Stimulated activated memory B cell treated with anti-CD40 and anti-IgM and Interleukin-4, amounts not matched to agents 10 μg/mL and 1 μg/mL and 100 μg/mL, for 72 hours (primary cell): ENCODE results near the gene SLC10A1.
"Not testable (repeated sequence)": the region's sequence is repeated elsewhere in the genome, so short reads cannot be mapped to it uniquely, and the experiment has no call there.

Source experiments
- ATAC-seq: fragments of 150-1000 bp; cut with Tn5 transposase; 2 replicates; pipeline ENCODE4 v1.10.0; 2021
- H3K27ac Mint-ChIP-seq: one replicate; pipeline ENCODE4 v1.8.0; 2022; ENCODE audit warnings: mild to moderate bottlenecking, mixed read lengths
- H3K27me3 Mint-ChIP-seq: one replicate; pipeline ENCODE4 v1.8.0; 2022; ENCODE audit warnings: mixed read lengths
- H3K36me3 Mint-ChIP-seq: one replicate; pipeline ENCODE4 v1.8.0; 2022; ENCODE audit warnings: mixed read lengths
- H3K4me1 Mint-ChIP-seq: one replicate; pipeline ENCODE4 v1.8.0; 2022; ENCODE audit warnings: mixed read lengths
- H3K4me3 Mint-ChIP-seq: one replicate; pipeline ENCODE4 v1.8.0; 2022; ENCODE audit warnings: mild to moderate bottlenecking, moderate library complexity, mixed read lengths
- H3K9me3 Mint-ChIP-seq: one replicate; pipeline ENCODE4 v1.8.0; 2022; ENCODE audit warnings: mixed read lengths

SLC10A1 gene

GRCh38 chr14:69816216-69816615 is 19.2 kb upstream of the SLC10A1 start:
- H3K27ac Mint-ChIP-seq, result no peak overlapping the region
- H3K4me3 Mint-ChIP-seq, result no peak overlapping the region
- H3K36me3 Mint-ChIP-seq, result no peaks in the 10 kb centered on the region
- ATAC-seq, result no peak
- peaks cover 9% of the 10 kb centered on the region for H3K4me1 Mint-ChIP-seq
- H3K9me3 Mint-ChIP-seq, result no peaks in the 10 kb centered on the region
- H3K27me3 Mint-ChIP-seq, result no peaks in the 10 kb centered on the region

- H3K27me3 Mint-ChIP-seq, result no peaks in the 10 kb centered on the region
- no peak for ATAC-seq
- peaks cover 2% of the 10 kb centered on the region for H3K9me3 Mint-ChIP-seq
- no peaks in the 10 kb centered on the region for H3K36me3 Mint-ChIP-seq
- H3K4me3 Mint-ChIP-seq, result no peak overlapping the region
- H3K4me1 Mint-ChIP-seq, result peaks cover 9% of the 10 kb centered on the region
- H3K27ac Mint-ChIP-seq, result no peak overlapping the region
Measured at GRCh38 chr14:69815556-69815955, 18.5 kb upstream of the SLC10A1 start.

GRCh38 chr14:69814397-69814796 is 17.4 kb upstream of the SLC10A1 start:
- no peak overlapping the region for H3K4me3 Mint-ChIP-seq
- peaks cover 9% of the 10 kb centered on the region for H3K4me1 Mint-ChIP-seq
- H3K36me3 Mint-ChIP-seq, result no peaks in the 10 kb centered on the region
- H3K27ac Mint-ChIP-seq, result no peak overlapping the region
- ATAC-seq, result no peak
- H3K27me3 Mint-ChIP-seq, result no peaks in the 10 kb centered on the region
- peaks cover 2% of the 10 kb centered on the region for H3K9me3 Mint-ChIP-seq

- not testable (repeated sequence) for H3K27me3 Mint-ChIP-seq, ATAC-seq, H3K9me3 Mint-ChIP-seq, H3K4me1 Mint-ChIP-seq, H3K4me3 Mint-ChIP-seq, H3K36me3 Mint-ChIP-seq, H3K27ac Mint-ChIP-seq
Measured at GRCh38 chr14:69813346-69813745, 16.3 kb upstream of the SLC10A1 start.

GRCh38 chr14:69812711-69813110 is 15.7 kb upstream of the SLC10A1 start:
- Mint-ChIP-seq H3K4me1 (no peaks in the 10 kb centered on the region), H3K36me3 (no peaks in the 10 kb centered on the region), H3K27ac (no peak overlapping the region), H3K27me3 (no peaks in the 10 kb centered on the region), H3K4me3 (no peak overlapping the region), H3K9me3 (peaks cover 2% of the 10 kb centered on the region)
- no peak for ATAC-seq

GRCh38 chr14:69811868-69812252 is 14.8 kb upstream of the SLC10A1 start:
- Mint-ChIP-seq H3K9me3 (peaks cover 2% of the 10 kb centered on the region), H3K27ac (no peak overlapping the region)
- no peak for ATAC-seq

GRCh38 chr14:69811227-69811867 is 14.3 kb upstream of the SLC10A1 start:
- ATAC-seq, result no peak
- no peak overlapping the region for H3K27ac Mint-ChIP-seq

More at GRCh38 chr14:69811868-69812252, 14.8 kb upstream of the SLC10A1 start:
- no peaks in the 10 kb centered on the region for H3K27me3 Mint-ChIP-seq
- no peaks in the 10 kb centered on the region for H3K4me1 Mint-ChIP-seq
- H3K36me3 Mint-ChIP-seq, result no peaks in the 10 kb centered on the region
- no peak overlapping the region for H3K4me3 Mint-ChIP-seq

GRCh38 chr14:69808919-69809808 is 12.1 kb upstream of the SLC10A1 start:
- Mint-ChIP-seq H3K4me3 (no peak overlapping the region), H3K4me1 (no peaks in the 10 kb centered on the region), H3K27me3 (no peaks in the 10 kb centered on the region), H3K36me3 (no peaks in the 10 kb centered on the region), H3K27ac (no peak overlapping the region), H3K9me3 (peaks cover 2% of the 10 kb centered on the region)
- no peak for ATAC-seq

More at GRCh38 chr14:69811227-69811867, 14.3 kb upstream of the SLC10A1 start:
- H3K4me3 Mint-ChIP-seq, result no peak overlapping the region
- peaks cover 2% of the 10 kb centered on the region for H3K9me3 Mint-ChIP-seq
- H3K4me1 Mint-ChIP-seq, result no peaks in the 10 kb centered on the region
- H3K27me3 Mint-ChIP-seq, result no peaks in the 10 kb centered on the region
- no peaks in the 10 kb centered on the region for H3K36me3 Mint-ChIP-seq

GRCh38 chr14:69807192-69807591 is 10.2 kb upstream of the SLC10A1 start:
- H3K27me3 Mint-ChIP-seq, result peaks cover 2% of the 10 kb centered on the region
- no peak overlapping the region for H3K27ac Mint-ChIP-seq
- H3K9me3 Mint-ChIP-seq, result peaks cover 2% of the 10 kb centered on the region
- no peaks in the 10 kb centered on the region for H3K36me3 Mint-ChIP-seq
- no peak for ATAC-seq
- no peak overlapping the region for H3K4me3 Mint-ChIP-seq
- H3K4me1 Mint-ChIP-seq, result no peaks in the 10 kb centered on the region

- no peaks in the 10 kb centered on the region for H3K4me1 Mint-ChIP-seq
- no peak overlapping the region for H3K27ac Mint-ChIP-seq
- ATAC-seq, result no peak
- peaks cover 5% of the 10 kb centered on the region for H3K36me3 Mint-ChIP-seq
- H3K27me3 Mint-ChIP-seq, result peaks cover 19% of the 10 kb centered on the region
- H3K4me3 Mint-ChIP-seq, result no peak overlapping the region
- peaks cover 4% of the 10 kb centered on the region for H3K9me3 Mint-ChIP-seq
Measured at GRCh38 chr14:69804902-69805301, 7.9 kb upstream of the SLC10A1 start.

- Mint-ChIP-seq H3K4me1 (no peaks in the 10 kb centered on the region), H3K36me3 (peaks cover 5% of the 10 kb centered on the region), H3K9me3 (peaks cover 4% of the 10 kb centered on the region), H3K27me3 (peaks cover 19% of the 10 kb centered on the region), H3K27ac (no peak overlapping the region), H3K4me3 (no peak overlapping the region)
- ATAC-seq, result no peak
Measured at GRCh38 chr14:69803753-69804152, 6.7 kb upstream of the SLC10A1 start.

GRCh38 chr14:69798339-69798735 is 1.3 kb upstream of the SLC10A1 start:
- Mint-ChIP-seq H3K4me1 (no peaks in the 10 kb centered on the region), H3K36me3 (peaks cover 15% of the 10 kb centered on the region), H3K9me3 (peaks cover 4% of the 10 kb centered on the region), H3K4me3 (no peak overlapping the region), H3K27me3 (peaks cover 19% of the 10 kb centered on the region), H3K27ac (no peak overlapping the region)
- no peak for ATAC-seq

- Mint-ChIP-seq H3K9me3 (peaks cover 4% of the 10 kb centered on the region), H3K36me3 (peaks cover 15% of the 10 kb centered on the region), H3K27me3 (peaks cover 19% of the 10 kb centered on the region), H3K4me3 (no peak overlapping the region), H3K4me1 (no peaks in the 10 kb centered on the region), H3K27ac (no peak overlapping the region)
- ATAC-seq, result no peak
Measured at GRCh38 chr14:69797573-69798338, 715 bp upstream of the SLC10A1 start.

- H3K27me3 Mint-ChIP-seq, result peaks cover 3% of the 10 kb centered on the region
- peaks cover 2% of the 10 kb centered on the region for H3K9me3 Mint-ChIP-seq
- H3K4me3 Mint-ChIP-seq, result no peak overlapping the region
- no peak for ATAC-seq
- peaks cover 12% of the 10 kb centered on the region for H3K36me3 Mint-ChIP-seq
- no peak overlapping the region for H3K27ac Mint-ChIP-seq
- H3K4me1 Mint-ChIP-seq, result no peaks in the 10 kb centered on the region
Measured at GRCh38 chr14:69795691-69796090, 1.4 kb downstream of the SLC10A1 start.

GRCh38 chr14:69794791-69795190 is 2.2 kb downstream of the SLC10A1 start:
- no peak for ATAC-seq
- H3K27me3 Mint-ChIP-seq, result no peaks in the 10 kb centered on the region
- peaks cover 10% of the 10 kb centered on the region for H3K36me3 Mint-ChIP-seq
- no peaks in the 10 kb centered on the region for H3K4me1 Mint-ChIP-seq
- H3K9me3 Mint-ChIP-seq, result no peaks in the 10 kb centered on the region
- no peak overlapping the region for H3K4me3 Mint-ChIP-seq
- H3K27ac Mint-ChIP-seq, result no peak overlapping the region
